GM12873 (cell line): ENCODE measurements around the gene TMEM97.

Source experiments
- TF ChIP-seq, protein P1 (sequence below): IDR thresholded peaks from 2 replicates; pipeline ENCODE4 v1.5.1; 2012; ENCODE audit warnings: low read depth, mild to moderate bottlenecking, moderate library complexity, low read length, control low read depth; ENCODE audit not compliant: insufficient read depth; ENCODE audit errors: missing control alignments

TMEM97 gene

DNA sequence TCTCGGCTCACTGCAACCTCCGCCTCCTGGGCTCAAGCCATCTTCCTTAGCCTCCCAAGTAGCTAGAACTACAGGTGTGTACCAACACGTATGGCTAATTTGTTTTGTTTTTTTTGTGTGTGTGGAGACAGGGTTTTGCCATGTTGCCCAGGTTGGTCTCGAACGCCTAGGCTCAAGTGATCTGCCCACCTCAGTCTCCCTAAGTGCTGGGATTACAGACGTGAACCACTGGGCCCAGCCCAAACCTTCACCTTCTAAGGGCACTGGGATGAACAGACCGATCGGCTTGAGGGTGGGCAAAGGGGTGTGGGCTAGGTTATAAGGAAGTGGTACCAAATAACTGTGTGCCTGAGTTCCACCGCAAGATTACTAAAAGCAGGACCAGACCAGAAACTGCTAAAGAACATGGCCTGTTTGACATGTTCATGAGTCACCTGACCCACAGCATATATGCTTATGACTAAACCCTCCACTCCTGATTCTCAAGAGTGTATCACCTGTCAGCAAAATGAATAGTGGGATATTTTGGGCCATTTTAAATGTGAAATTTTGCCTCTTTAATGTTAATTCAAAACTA lies 8.1 kb downstream of the TMEM97 start:
- TF ChIP-seq, protein P1, sequence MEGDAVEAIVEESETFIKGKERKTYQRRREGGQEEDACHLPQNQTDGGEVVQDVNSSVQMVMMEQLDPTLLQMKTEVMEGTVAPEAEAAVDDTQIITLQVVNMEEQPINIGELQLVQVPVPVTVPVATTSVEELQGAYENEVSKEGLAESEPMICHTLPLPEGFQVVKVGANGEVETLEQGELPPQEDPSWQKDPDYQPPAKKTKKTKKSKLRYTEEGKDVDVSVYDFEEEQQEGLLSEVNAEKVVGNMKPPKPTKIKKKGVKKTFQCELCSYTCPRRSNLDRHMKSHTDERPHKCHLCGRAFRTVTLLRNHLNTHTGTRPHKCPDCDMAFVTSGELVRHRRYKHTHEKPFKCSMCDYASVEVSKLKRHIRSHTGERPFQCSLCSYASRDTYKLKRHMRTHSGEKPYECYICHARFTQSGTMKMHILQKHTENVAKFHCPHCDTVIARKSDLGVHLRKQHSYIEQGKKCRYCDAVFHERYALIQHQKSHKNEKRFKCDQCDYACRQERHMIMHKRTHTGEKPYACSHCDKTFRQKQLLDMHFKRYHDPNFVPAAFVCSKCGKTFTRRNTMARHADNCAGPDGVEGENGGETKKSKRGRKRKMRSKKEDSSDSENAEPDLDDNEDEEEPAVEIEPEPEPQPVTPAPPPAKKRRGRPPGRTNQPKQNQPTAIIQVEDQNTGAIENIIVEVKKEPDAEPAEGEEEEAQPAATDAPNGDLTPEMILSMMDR, result no peak

DNA sequence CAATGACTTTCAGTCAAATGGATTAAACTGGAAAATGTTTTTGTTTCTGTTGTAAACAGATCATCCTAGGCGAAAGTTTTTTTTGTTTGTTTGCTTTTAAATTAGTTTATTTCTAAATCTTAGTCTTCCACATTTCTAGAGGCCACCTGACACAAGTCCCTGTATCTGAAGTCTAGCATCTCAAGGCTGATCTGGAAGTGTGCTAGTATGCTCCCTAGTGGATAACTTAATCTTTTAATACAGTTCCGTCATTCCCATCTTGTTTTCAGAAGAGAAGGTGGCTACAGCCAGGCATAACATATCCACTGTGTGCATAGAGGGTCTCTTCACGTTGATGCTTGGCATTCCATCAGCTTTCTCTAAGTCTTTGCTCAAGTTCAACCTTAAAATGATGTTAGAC lies 8.7 kb downstream of the TMEM97 start:
- TF ChIP-seq, protein P1, result no peak

DNA sequence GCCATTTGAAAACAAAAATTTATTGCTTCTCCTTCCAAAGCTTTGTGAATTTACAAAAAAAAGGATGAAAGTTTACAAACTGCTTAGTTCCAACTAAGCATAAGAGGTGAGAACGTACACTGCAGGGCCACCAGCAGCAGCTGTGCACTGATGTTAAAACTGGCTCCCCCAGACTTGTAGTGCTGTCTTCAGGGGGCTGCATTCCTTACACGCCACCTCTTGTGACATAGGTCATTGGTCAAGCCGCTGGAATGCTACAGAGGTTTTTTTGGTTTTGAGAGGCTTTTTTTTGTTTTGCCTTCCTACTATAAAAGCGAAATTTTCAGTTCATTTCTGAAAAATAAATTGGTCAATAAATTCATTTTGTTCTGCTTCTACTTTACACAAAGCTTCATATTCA lies 9.3 kb downstream of the TMEM97 start:
- TF ChIP-seq, protein P1, result no peak

DNA sequence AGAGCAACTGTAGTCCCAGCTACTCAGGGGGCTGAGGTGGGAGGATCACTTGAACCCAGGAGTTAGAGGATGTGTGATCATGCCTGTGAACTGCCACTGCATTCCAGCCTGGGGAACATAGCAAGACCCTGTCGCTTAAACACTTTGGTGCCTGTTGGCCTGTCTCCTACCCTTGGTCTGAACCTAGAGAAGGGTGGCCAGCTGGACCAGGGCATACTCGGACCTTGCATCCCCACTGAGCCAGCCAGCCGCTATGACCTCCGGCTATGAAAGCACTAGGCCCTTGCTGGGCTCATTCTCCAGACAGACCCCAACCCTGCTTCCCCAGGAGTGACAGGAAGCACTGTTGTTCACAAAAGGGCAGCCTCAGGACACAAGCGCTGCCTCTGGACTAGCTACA lies 11.7 kb downstream of the TMEM97 start:
- TF ChIP-seq, protein P1, result no peak

DNA sequence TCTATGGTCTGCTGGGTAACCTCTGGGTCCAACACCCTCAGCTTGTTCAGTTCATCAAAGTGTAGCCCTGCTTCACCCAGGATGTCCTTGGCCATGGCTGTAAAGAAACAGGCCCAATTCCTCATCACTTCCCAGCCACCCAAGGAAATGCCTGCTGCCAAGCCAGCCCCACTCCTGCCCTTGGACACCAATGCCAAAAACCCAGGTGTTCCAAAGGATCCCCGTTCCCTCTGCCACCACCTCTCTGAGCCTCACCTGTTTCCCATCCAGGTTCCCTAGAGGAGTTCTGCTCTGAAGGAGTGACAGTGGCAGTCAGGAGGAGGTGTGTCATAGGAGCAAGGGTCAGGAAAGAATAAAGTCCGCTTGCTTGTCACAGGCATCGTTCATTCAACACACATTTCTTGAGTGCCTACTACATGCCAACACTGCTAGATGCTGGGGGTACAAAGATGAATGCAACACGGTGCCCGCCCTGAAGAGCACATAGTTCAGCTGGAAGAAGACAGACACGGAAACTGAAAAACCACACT lies 13.0 kb downstream of the TMEM97 start:
- TF ChIP-seq, protein P1, result no peak

- TF ChIP-seq, protein P1, result no peak
Observed at GRCh38 chr17:28333083-28333746, 14.2 kb downstream of the TMEM97 start.

DNA sequence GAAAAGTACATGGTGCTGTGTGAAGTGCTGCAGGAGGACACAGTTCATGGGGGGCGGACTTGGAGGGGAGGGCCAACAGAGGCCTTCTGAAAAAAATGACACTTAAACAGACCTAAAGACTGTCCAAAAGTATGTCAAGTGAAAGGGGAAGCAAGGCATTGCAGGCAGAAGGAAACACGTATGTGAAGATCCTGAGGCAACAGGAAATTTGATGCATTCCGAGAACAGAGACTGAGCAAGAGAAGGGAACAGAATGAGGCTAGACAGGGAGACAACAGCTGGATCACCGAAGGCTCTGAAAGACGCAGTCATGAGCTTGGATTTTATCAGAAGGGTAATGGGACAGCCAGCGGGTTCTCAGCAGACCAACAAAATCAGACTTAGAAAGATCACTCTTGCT lies 15.2 kb downstream of the TMEM97 start:
- TF ChIP-seq, protein P1, result no peak
